ENCODE measurements around the gene SMARCA2.

SMARCA2 gene

GRCh38 chr9:2213830-2214468 is 198.8 kb downstream of the SMARCA2 start:
- H3K4me3 ChIP-seq (ENCODE audit: low read depth, low read length), result no peak overlapping the region
- DNase-seq (ENCODE audit: low read depth), result no peak
- no peak for TF ChIP-seq CTCF (conservative IDR thresholded peaks at IDR 0.05; ENCODE audit: low read depth, low read length)

- no peak for DNase-seq (ENCODE audit: low read depth)
- TF ChIP-seq CTCF (conservative IDR thresholded peaks at IDR 0.05; ENCODE audit: low read depth, low read length), result no peak
- no peak overlapping the region for H3K4me3 ChIP-seq (ENCODE audit: low read depth, low read length)
These were observed 199.6 kb downstream of the SMARCA2 start for GRCh38 chr9:2214707-2215106.

- peak; percentile 35 for DNase-seq (ENCODE audit: low read depth)
- H3K4me3 ChIP-seq (ENCODE audit: low read depth, low read length), result no peak overlapping the region
- no peak for TF ChIP-seq CTCF (conservative IDR thresholded peaks at IDR 0.05; ENCODE audit: low read depth, low read length)
These were observed 200.8 kb downstream of the SMARCA2 start for GRCh38 chr9:2215921-2216441.

- no peak overlapping the region for H3K4me3 ChIP-seq (ENCODE audit: low read depth, low read length)
- DNase-seq (ENCODE audit: low read depth), result peak; percentile 52
- TF ChIP-seq CTCF (conservative IDR thresholded peaks at IDR 0.05; ENCODE audit: low read depth, low read length), result no peak
These were observed 201.4 kb downstream of the SMARCA2 start for GRCh38 chr9:2216591-2216990.

GRCh38 chr9:2217540-2217939 is 202.4 kb downstream of the SMARCA2 start:
- no peak for TF ChIP-seq CTCF (conservative IDR thresholded peaks at IDR 0.05; ENCODE audit: low read depth, low read length)
- DNase-seq (ENCODE audit: low read depth), result no peak
- no peak overlapping the region for H3K4me3 ChIP-seq (ENCODE audit: low read depth, low read length)

GRCh38 chr9:2220036-2220435 is 204.9 kb downstream of the SMARCA2 start:
- DNase-seq (ENCODE audit: low read depth), result no peak
- H3K4me3 ChIP-seq (ENCODE audit: low read depth, low read length), result no peak overlapping the region
- TF ChIP-seq CTCF (conservative IDR thresholded peaks at IDR 0.05; ENCODE audit: low read depth, low read length), result no peak
